Neuronal stem cell (in vitro differentiated cells): ENCODE data around the gene DTX3.
A peak's percentile ranks its signal among the peaks of the same experiment; 100 is the strongest.

ENCODE experiments used
- DNase-seq: peaks from one replicate; pipeline ENCODE4 v3.0.0-alpha.2; 2013; ENCODE audit warnings: low spot score
- H2AFZ ChIP-seq: one replicate; pipeline ENCODE4 v1.6.1; 2013; ENCODE audit warnings: mild to moderate bottlenecking, low read length, inconsistent platforms
- H2AK5ac ChIP-seq: 2 replicates; pipeline ENCODE4 v1.6.1; 2013; ENCODE audit warnings: low read depth, mild to moderate bottlenecking, inconsistent platforms, low read length, moderate library complexity, mixed read lengths
- H2BK120ac ChIP-seq: 2 replicates; pipeline ENCODE4 v1.6.1; 2013; ENCODE audit warnings: low read depth, mild to moderate bottlenecking, inconsistent platforms, low read length, moderate library complexity, mixed read lengths
- H2BK12ac ChIP-seq: one replicate; pipeline ENCODE4 v1.6.1; 2013; ENCODE audit warnings: low read length, inconsistent platforms
- H2BK15ac ChIP-seq: 2 replicates; pipeline ENCODE4 v1.6.1; 2013; ENCODE audit warnings: mild to moderate bottlenecking, low read length, inconsistent platforms, mixed read lengths
- H2BK5ac ChIP-seq: one replicate; pipeline ENCODE4 v1.6.1; 2013; ENCODE audit warnings: inconsistent platforms, mild to moderate bottlenecking, low read length, moderate library complexity
- H3K14ac ChIP-seq: one replicate; pipeline ENCODE4 v1.6.1; 2013; ENCODE audit warnings: low read length, inconsistent platforms
- H3K18ac ChIP-seq: 2 replicates; pipeline ENCODE4 v1.6.1; 2013; ENCODE audit warnings: low read length, inconsistent platforms
- H3K23ac ChIP-seq: 2 replicates; pipeline ENCODE4 v1.6.1; 2013; ENCODE audit warnings: low read depth, mild to moderate bottlenecking, mixed read lengths, low read length, inconsistent platforms; ENCODE audit not compliant: poor library complexity
- H3K27ac ChIP-seq: replicated peaks from 3 replicates; pipeline ENCODE4 v1.5.1; 2013; ENCODE audit warnings: low read length, inconsistent platforms
- H3K27me3 ChIP-seq, 3 experiments: 2 replicates each; pipeline ENCODE4 v1.6.1; 2013; ENCODE audit warnings: low read length in 3 of 3, mild to moderate bottlenecking in 2 of 3, inconsistent platforms in 1 of 3, low read depth in 1 of 3, mixed read lengths in 1 of 3, moderate library complexity in 1 of 3; ENCODE audit not compliant: control insufficient read depth in 3 of 3, insufficient read depth in 3 of 3
- H3K36me3 ChIP-seq, 2 donors: replicated peaks in 1 of 2; 2 replicates each; pipeline ENCODE4 v1.6.1; 2013; ENCODE audit warnings: low read length in 2 of 2; ENCODE audit not compliant: control insufficient read depth in 2 of 2, insufficient read depth in 2 of 2
- H3K4ac ChIP-seq: 2 replicates; pipeline ENCODE4 v1.6.1; 2013; ENCODE audit warnings: inconsistent platforms, mild to moderate bottlenecking, low read length, moderate library complexity
- H3K4me1 ChIP-seq, 2 donors: 1 replicate in 1 of 2; 2 replicates in 1 of 2; pipeline ENCODE4 v1.6.1; 2013; ENCODE audit warnings: low read length in 2 of 2, low read depth in 1 of 2; ENCODE audit not compliant: control insufficient read depth in 2 of 2, insufficient read depth in 1 of 2
- H3K4me2 ChIP-seq: one replicate; pipeline ENCODE4 v1.6.1; 2013; ENCODE audit warnings: mild to moderate bottlenecking, low read length, inconsistent platforms; ENCODE audit not compliant: insufficient read depth, poor library complexity, severe bottlenecking
- H3K4me3 ChIP-seq, 2 donors: 2 replicates each; pipeline ENCODE4 v1.5.1; 2013; ENCODE audit warnings: low read length in 2 of 2, mild to moderate bottlenecking in 2 of 2, inconsistent platforms in 1 of 2, moderate library complexity in 1 of 2
- H3K79me1 ChIP-seq: one replicate; pipeline ENCODE4 v1.6.1; 2013; ENCODE audit warnings: low read depth, mild to moderate bottlenecking, inconsistent platforms, low read length, moderate library complexity
- H3K9ac ChIP-seq: one replicate; pipeline ENCODE4 v1.6.1; 2013; ENCODE audit warnings: mild to moderate bottlenecking, low read depth, low read length, inconsistent platforms; ENCODE audit not compliant: poor library complexity
- H3K9me3 ChIP-seq, 2 donors: replicated peaks in 1 of 2; 2 replicates each; pipeline versions ENCODE3 to v1.6.1; 2013; ENCODE audit warnings: low read length in 2 of 2, mild to moderate bottlenecking in 2 of 2, inconsistent platforms in 1 of 2, low read depth in 1 of 2, mixed read lengths in 1 of 2, moderate library complexity in 1 of 2; ENCODE audit not compliant: control insufficient read depth in 2 of 2, insufficient read depth in 1 of 2
- H4K8ac ChIP-seq: one replicate; pipeline ENCODE4 v1.6.1; 2013; ENCODE audit warnings: low read depth, mild to moderate bottlenecking, inconsistent platforms, low read length, moderate library complexity
- H4K91ac ChIP-seq: one replicate; pipeline ENCODE4 v1.6.1; 2013; ENCODE audit warnings: low read length, low read depth, mild to moderate bottlenecking, inconsistent platforms; ENCODE audit not compliant: poor library complexity
- WGBS, 2 donors: extraction: QIAGEN DNeasy Blood & Tissue Kit; methylation state at CpG; one replicate each; pipeline ENCODE4 v1.1.7; 2013; ENCODE audit warnings: missing lambda C conversion rate in 2 of 2, mixed read lengths in 1 of 2; ENCODE audit not compliant: insufficient read length in 2 of 2, insufficient replicate concordance in 1 of 2; ENCODE audit errors: extremely low coverage in 2 of 2; 5-methylcytosine and 5-hydroxymethylcytosine counted together

Gene DTX3

DNA sequence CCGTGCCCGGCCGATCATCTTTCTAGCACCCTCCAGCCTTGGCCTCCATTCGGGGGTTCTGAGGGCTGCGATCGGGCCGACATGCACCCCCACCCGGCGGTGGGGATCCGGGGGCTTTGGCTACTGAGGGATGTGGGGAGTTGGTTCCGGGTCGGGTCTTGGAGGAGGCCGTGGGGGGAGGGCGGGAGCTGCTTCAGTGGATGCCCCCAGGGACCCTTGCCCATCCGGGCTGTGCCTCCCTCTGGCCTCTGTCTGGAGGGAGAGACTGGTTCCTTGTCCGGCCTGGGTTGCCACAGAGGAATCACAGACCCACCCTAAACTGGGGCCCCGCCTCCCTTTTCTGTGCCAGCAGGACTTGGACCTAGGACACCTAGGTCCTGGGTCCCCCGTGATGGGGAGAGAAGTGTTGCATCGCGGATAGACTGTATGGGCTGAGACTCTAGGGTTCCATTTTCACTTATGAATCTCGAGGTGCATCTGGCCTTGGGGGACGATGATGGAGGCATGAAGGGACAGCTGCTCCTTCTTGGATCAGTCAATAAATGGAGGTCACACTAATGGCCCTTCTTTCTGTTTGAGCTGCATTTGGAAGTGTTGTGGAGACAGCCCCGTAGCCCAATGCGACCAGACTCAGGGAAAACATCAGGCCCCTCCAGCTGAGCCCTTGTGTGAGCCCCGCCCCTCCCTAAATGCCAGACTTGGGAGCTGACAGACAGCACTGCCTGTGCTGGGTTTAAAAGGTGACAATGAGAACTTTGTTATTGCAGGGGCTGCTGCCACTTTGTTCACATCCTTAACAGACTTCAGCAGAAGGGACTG, 577 bp downstream of the DTX3 start:
- peak overlapping the region; percentile 75 for H3K9ac ChIP-seq
- H3K27me3 ChIP-seq = no peaks in the 10 kb centered on the region
- peak overlapping the region; percentile 49 for H3K14ac ChIP-seq
- peak overlapping the region; percentile 70 for H4K8ac ChIP-seq
- no CpG with 5 or more reads among the region's 25 CpGs for WGBS, 2 donors
- H3K4me2 ChIP-seq = peak overlapping the region; percentile 98
- peak overlapping the region; percentile 13 for H3K4ac ChIP-seq
- no peaks in the 10 kb centered on the region for H3K79me1 ChIP-seq
- H3K23ac ChIP-seq = no peak overlapping the region
- peak overlapping the region; percentile 35 for H2BK15ac ChIP-seq
- peak overlapping the region; percentile 19 for H2BK120ac ChIP-seq
- peaks cover 11 to 14% of the 10 kb centered on the region in 2 donors for H3K4me1 ChIP-seq
- H2AFZ ChIP-seq = peak overlapping the region; percentile 97
- no peak overlapping the region for H2BK12ac ChIP-seq
- no peak overlapping the region for H3K27ac ChIP-seq
- H3K18ac ChIP-seq = peak overlapping the region; percentile 89
- H3K4me3 ChIP-seq = peak overlapping the region; percentile 82 to 90
- peaks cover 18 to 58% of the 10 kb centered on the region in 2 donors for H3K36me3 ChIP-seq
- H2AK5ac ChIP-seq = peak overlapping the region; percentile 53
- no peak for DNase-seq
- H2BK5ac ChIP-seq = peak overlapping the region; percentile 10
- no peak overlapping the region for H4K91ac ChIP-seq
- H3K9me3 ChIP-seq = no peaks in the 10 kb centered on the region

DNA sequence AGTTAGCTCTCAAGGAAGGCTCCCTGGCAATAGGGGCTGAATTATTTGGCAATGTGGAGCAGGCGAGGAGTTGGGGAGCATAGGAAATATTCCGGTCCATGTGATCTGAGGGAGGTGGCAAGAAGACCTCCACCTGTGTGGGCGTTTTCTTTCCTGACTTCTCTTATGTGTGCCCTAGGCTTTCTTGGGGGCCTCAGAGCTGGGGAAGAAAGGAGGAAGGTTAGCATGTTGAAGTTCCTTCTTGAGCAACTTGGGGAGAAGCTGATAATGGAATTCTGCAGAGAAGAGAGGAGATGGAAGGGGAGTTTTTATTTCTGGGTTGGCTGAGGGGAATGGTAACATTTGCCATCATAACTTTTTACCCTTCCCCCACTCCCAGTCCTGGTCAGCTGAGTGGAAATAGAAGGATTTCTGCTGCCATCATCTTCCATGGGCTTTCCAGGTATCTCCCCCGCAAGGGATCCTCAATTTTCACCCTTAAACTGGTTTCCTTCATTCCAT, 1.2 kb downstream of the DTX3 start:
- Histone ChIP-seq H4K8ac (no peak overlapping the region), H2AK5ac (no peak overlapping the region), H2AFZ (no peak overlapping the region), H2BK12ac (no peak overlapping the region), H3K79me1 (no peaks in the 10 kb centered on the region), H3K36me3 (peaks cover 17 to 51% of the 10 kb centered on the region in 2 donors), H2BK120ac (no peak overlapping the region), H3K18ac (no peak overlapping the region), H3K27me3 (peaks cover 0 to 3% (median 0%) of the 10 kb centered on the region in 3 experiments), H3K4ac (no peak overlapping the region), H3K4me3 (peak overlapping the region in 1 of 2 donors; percentile 82), H4K91ac (no peak overlapping the region), H3K9ac (no peak overlapping the region), H3K14ac (no peak overlapping the region), H2BK15ac (no peak overlapping the region), H2BK5ac (no peak overlapping the region), H3K4me1 (peaks cover 15 to 16% of the 10 kb centered on the region in 2 donors), H3K9me3 (no peaks in the 10 kb centered on the region), H3K4me2 (peak overlapping the region; percentile 98), H3K27ac (no peak overlapping the region), H3K23ac (no peak overlapping the region)
- no CpG with 5 or more reads among the region's 4 CpGs for WGBS, 2 donors
- DNase-seq = no peak

DNA sequence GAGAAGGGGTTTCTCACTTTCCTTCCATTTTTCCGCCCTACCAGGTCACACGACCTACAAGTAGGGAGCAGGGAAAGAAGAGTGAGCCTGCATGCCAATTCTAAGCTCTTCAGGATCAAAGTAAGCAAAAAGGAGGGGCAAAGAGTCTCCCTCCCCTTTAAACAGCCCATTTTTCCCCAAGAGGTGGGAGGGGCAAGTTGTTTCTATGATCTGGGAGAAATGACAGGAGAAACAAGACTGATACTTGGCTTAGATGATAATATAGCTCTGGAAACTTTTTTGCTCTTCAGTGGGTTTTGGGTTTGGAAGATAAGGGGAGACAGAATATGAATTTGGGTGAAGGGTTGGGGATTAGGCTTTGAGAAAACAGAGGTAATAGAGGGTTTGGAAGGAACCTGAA, 1.8 kb downstream of the DTX3 start:
- no CpG with 5 or more reads among the region's 2 CpGs for WGBS, 2 donors
- no peak overlapping the region for H2BK12ac ChIP-seq

DNA sequence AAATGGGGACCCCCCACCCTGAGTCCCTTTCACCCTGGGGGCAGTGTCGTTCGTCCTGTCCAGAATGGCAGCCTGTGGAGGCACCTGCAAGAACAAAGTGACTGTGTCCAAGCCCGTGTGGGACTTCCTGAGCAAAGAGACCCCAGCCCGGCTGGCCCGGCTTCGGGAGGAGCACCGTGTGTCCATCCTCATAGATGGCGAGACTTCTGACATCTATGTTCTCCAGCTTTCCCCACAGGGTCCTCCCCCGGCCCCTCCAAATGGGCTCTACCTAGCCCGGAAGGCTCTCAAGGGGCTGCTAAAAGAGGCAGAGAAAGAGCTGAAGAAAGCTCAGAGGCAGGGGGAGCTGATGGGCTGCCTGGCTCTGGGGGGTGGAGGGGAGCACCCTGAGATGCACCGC, 2.2 kb downstream of the DTX3 start:
- Histone ChIP-seq H3K27me3 (peaks cover 0 to 3% (median 0%) of the 10 kb centered on the region in 3 experiments), H2BK5ac (no peak overlapping the region), H4K91ac (no peak overlapping the region), H2BK120ac (no peak overlapping the region), H3K79me1 (no peaks in the 10 kb centered on the region), H3K36me3 (peaks cover 17 to 41% of the 10 kb centered on the region in 2 donors), H3K4me3 (no peak overlapping the region), H2AFZ (no peak overlapping the region), H3K4me1 (peaks cover 16 to 18% of the 10 kb centered on the region in 2 donors), H3K9ac (no peak overlapping the region), H3K4me2 (no peak overlapping the region), H3K18ac (no peak overlapping the region), H4K8ac (no peak overlapping the region), H3K23ac (no peak overlapping the region), H3K9me3 (no peaks in the 10 kb centered on the region), H3K27ac (no peak overlapping the region), H2BK15ac (no peak overlapping the region), H3K14ac (no peak overlapping the region), H2AK5ac (no peak overlapping the region), H3K4ac (no peak overlapping the region), H2BK12ac (no peak overlapping the region)
- no CpG with 5 or more reads among the region's 11 CpGs for WGBS, 2 donors
- no peak for DNase-seq

More for the DNA sequence above, 1.8 kb downstream of the DTX3 start:
- H3K9me3 ChIP-seq = no peaks in the 10 kb centered on the region
- H2BK5ac ChIP-seq = no peak overlapping the region
- no peak overlapping the region for H3K4me3 ChIP-seq
- H3K79me1 ChIP-seq = no peaks in the 10 kb centered on the region
- no peak overlapping the region for H3K27ac ChIP-seq
- H4K8ac ChIP-seq = no peak overlapping the region
- no peak overlapping the region for H2BK15ac ChIP-seq
- no peak overlapping the region for H2AK5ac ChIP-seq
- no peak overlapping the region for H3K9ac ChIP-seq
- H3K4ac ChIP-seq = no peak overlapping the region
- no peak overlapping the region for H3K4me2 ChIP-seq
- no peak overlapping the region for H3K23ac ChIP-seq
- H3K14ac ChIP-seq = no peak overlapping the region
- H3K27me3 ChIP-seq = peaks cover 0 to 3% (median 0%) of the 10 kb centered on the region in 3 experiments
- H2BK120ac ChIP-seq = no peak overlapping the region
- no peak overlapping the region for H3K18ac ChIP-seq
- peaks cover 16 to 17% of the 10 kb centered on the region in 2 donors for H3K4me1 ChIP-seq
- no peak overlapping the region for H4K91ac ChIP-seq
- no peak for DNase-seq
- no peak overlapping the region for H2AFZ ChIP-seq
- peaks cover 17 to 46% of the 10 kb centered on the region in 2 donors for H3K36me3 ChIP-seq
